H1 (cell line): ENCODE results near the gene SNX32. TPM values are rescaled to one million over a fixed set of nuclear protein-coding genes. Genes with fewer than 3 reads are reported as not detected.

Experiments
- CTCF ChIA-PET: fragments of 300-600 bp; sonication (Branson Sonifier 250); formaldehyde crosslinking; loops from one replicate; lab custom pipeline; 2021; ENCODE audit not compliant: partially characterized antibody; lab: Charles Lee
- POLR2A ChIA-PET: fragments of 300-600 bp; sonication (Branson Sonifier 250); formaldehyde crosslinking; loops from one replicate; lab custom pipeline; 2021; ENCODE audit warnings: inconsistent platforms; ENCODE audit not compliant: partially characterized antibody; lab: Charles Lee
- DNase-seq, 2 experiments: peaks; one replicate each; pipeline versions ENCODE4 v3.0.0 to v3.0.0-alpha.2; 2010 to 2022; ENCODE audit warnings: low spot score in 2 of 2, low read depth in 1 of 2, mixed read lengths in 1 of 2
- FAIRE-seq: peaks from 2 replicates; lab custom pipeline; 2011; peaks lifted over from hg19 to GRCh38; lab: Jason Lieb, UNC
- H2AFZ ChIP-seq: 2 replicates; pipeline ENCODE4 v1.8.1; 2012; ENCODE audit warnings: low read length, inconsistent platforms
- H2AK5ac ChIP-seq: 2 replicates; pipeline ENCODE4 v1.6.1; 2013; ENCODE audit warnings: low read depth, low read length
- H2BK120ac ChIP-seq: replicated peaks from 2 replicates; pipeline ENCODE3; 2013; ENCODE audit warnings: low read depth, low read length, inconsistent platforms
- H2BK12ac ChIP-seq: 2 replicates; pipeline ENCODE4 v1.6.1; 2013; ENCODE audit warnings: low read depth, low read length
- H2BK15ac ChIP-seq: 2 replicates; pipeline ENCODE4 v1.6.1; 2013; ENCODE audit warnings: low read length
- H2BK20ac ChIP-seq: 2 replicates; pipeline ENCODE4 v1.6.1; 2013; ENCODE audit warnings: low read length
- H2BK5ac ChIP-seq: 2 replicates; pipeline ENCODE4 v1.6.1; 2013; ENCODE audit warnings: low read depth, low read length
- H3K14ac ChIP-seq: 2 replicates; pipeline ENCODE4 v1.6.1; 2013; ENCODE audit warnings: inconsistent platforms; ENCODE audit not compliant: insufficient read length
- H3K18ac ChIP-seq: 2 replicates; pipeline ENCODE4 v1.6.1; 2013; ENCODE audit warnings: low read length; ENCODE audit errors: extremely low read depth
- H3K23ac ChIP-seq: 2 replicates; pipeline ENCODE4 v1.6.1; 2013; ENCODE audit warnings: inconsistent platforms; ENCODE audit not compliant: insufficient read length
- H3K23me2 ChIP-seq: 2 replicates; pipeline ENCODE4 v1.6.1; 2013; ENCODE audit warnings: low read depth, low read length
- H3K27ac ChIP-seq: 2 replicates; pipeline ENCODE4 v1.6.1; 2011; ENCODE audit warnings: low read depth, low read length, inconsistent platforms
- H3K27me3 ChIP-seq, 4 experiments: replicated peaks in 1 of 4; 1 replicate in 1 of 4; 2 replicates in 3 of 4; pipeline versions ENCODE4 v1.6.1 to v1.8.1; 2011 to 2013; ENCODE audit warnings: low read length in 3 of 4, mild to moderate bottlenecking in 3 of 4, inconsistent platforms in 2 of 4, mixed read lengths in 2 of 4, moderate library complexity in 1 of 4; ENCODE audit not compliant: control insufficient read depth in 3 of 4, insufficient read depth in 3 of 4; ENCODE audit errors: extremely low read depth in 1 of 4
- H3K36me3 ChIP-seq, 4 experiments: 2 replicates each; pipeline versions ENCODE4 v1.6.1 to v1.8.1; 2011 to 2013; ENCODE audit warnings: mild to moderate bottlenecking in 4 of 4, low read length in 3 of 4, moderate library complexity in 2 of 4, control low read depth in 1 of 4, inconsistent platforms in 1 of 4; ENCODE audit not compliant: insufficient read depth in 4 of 4, control insufficient read depth in 2 of 4
- H3K4ac ChIP-seq: replicated peaks from 2 replicates; pipeline ENCODE3; 2013; ENCODE audit warnings: low read length, low read depth, mixed read lengths, inconsistent platforms; ENCODE audit not compliant: insufficient read length
- H3K4me1 ChIP-seq, 4 experiments: replicated peaks in 1 of 4; 1 replicate in 1 of 4; 2 replicates in 3 of 4; pipeline versions ENCODE4 v1.6.1 to v1.8.1; 2011 to 2013; ENCODE audit warnings: low read length in 3 of 4, inconsistent platforms in 2 of 4, mixed read lengths in 1 of 4; ENCODE audit not compliant: insufficient read depth in 4 of 4, control insufficient read depth in 3 of 4
- H3K4me2 ChIP-seq, 2 experiments: 2 replicates each; pipeline versions ENCODE4 v1.6.1 to v1.8.1; 2011 to 2013; ENCODE audit warnings: low read depth in 2 of 2, low read length in 2 of 2, control low read depth in 1 of 2, inconsistent platforms in 1 of 2, mild to moderate bottlenecking in 1 of 2; ENCODE audit not compliant: insufficient read depth in 1 of 2
- H3K4me3 ChIP-seq, 4 experiments: fragments of 200-600, 300-600 bp in 1 of 4; sonication (generic), shearing (Covaris generic), sonication (Bioruptor Twin) in 1 of 4; 2 replicates each; pipeline versions ENCODE4 v1.5.1 to v1.8.1; 2011 to 2016; ENCODE audit warnings: low read length in 4 of 4, low read depth in 3 of 4, control low read depth in 2 of 4, inconsistent platforms in 2 of 4, mild to moderate bottlenecking in 2 of 4, mixed read lengths in 1 of 4, moderate library complexity in 1 of 4; ENCODE audit not compliant: insufficient read depth in 2 of 4; ENCODE audit errors: extremely low read depth in 1 of 4
- H3K56ac ChIP-seq: replicated peaks from 2 replicates; pipeline ENCODE3; 2013; ENCODE audit warnings: low read depth, mild to moderate bottlenecking, mixed read lengths, low read length, inconsistent platforms; ENCODE audit not compliant: insufficient read length
- H3K79me1 ChIP-seq: 2 replicates; pipeline ENCODE4 v1.6.1; 2013; ENCODE audit warnings: low read depth, low read length, control low read depth
- H3K79me2 ChIP-seq, 2 experiments: 2 replicates each; pipeline versions ENCODE4 v1.6.1 to v1.8.1; 2012 to 2013; ENCODE audit warnings: low read length in 2 of 2, mild to moderate bottlenecking in 2 of 2, inconsistent platforms in 1 of 2; ENCODE audit not compliant: insufficient read depth in 2 of 2, control insufficient read depth in 1 of 2
- H3K9ac ChIP-seq, 4 experiments: replicated peaks in 1 of 4; 1 replicate in 1 of 4; 2 replicates in 3 of 4; pipeline versions ENCODE4 v1.6.1 to v1.8.1; 2011 to 2013; ENCODE audit warnings: low read depth in 3 of 4, low read length in 3 of 4, control low read depth in 2 of 4, mild to moderate bottlenecking in 2 of 4, moderate library complexity in 2 of 4, inconsistent platforms in 1 of 4; ENCODE audit errors: extremely low read depth in 1 of 4
- H3K9me3 ChIP-seq, 2 experiments: 2 replicates each; pipeline versions ENCODE4 v1.6.1 to v1.8.1; 2012 to 2013; ENCODE audit warnings: mild to moderate bottlenecking in 2 of 2, moderate library complexity in 2 of 2, control low read depth in 1 of 2, inconsistent platforms in 1 of 2, low read depth in 1 of 2, low read length in 1 of 2, mixed read lengths in 1 of 2; ENCODE audit not compliant: insufficient read depth in 2 of 2
- H4K20me1 ChIP-seq, 2 experiments: replicated peaks in 1 of 2; 2 replicates each; pipeline versions ENCODE3 to v1.8.1; 2011 to 2013; ENCODE audit warnings: inconsistent platforms in 2 of 2, low read length in 2 of 2, mild to moderate bottlenecking in 1 of 2; ENCODE audit not compliant: insufficient read depth in 2 of 2, control insufficient read depth in 1 of 2
- H4K5ac ChIP-seq: 2 replicates; pipeline ENCODE4 v1.6.1; 2013; ENCODE audit warnings: low read length, low read depth, mixed read lengths, inconsistent platforms; ENCODE audit not compliant: insufficient read length
- H4K8ac ChIP-seq: 2 replicates; pipeline ENCODE4 v1.8.0; 2013; ENCODE audit warnings: mild to moderate bottlenecking, moderate library complexity, low read length, inconsistent platforms; ENCODE audit not compliant: insufficient read depth; ENCODE audit errors: extremely low read depth
- H4K91ac ChIP-seq: replicated peaks from 2 replicates; pipeline ENCODE3; 2013; ENCODE audit warnings: low read length, mixed read lengths, inconsistent platforms; ENCODE audit not compliant: insufficient read length
- ASH2L ChIP-seq: fragments of 200-600, 300-600 bp; sonication (generic); IDR thresholded peaks from one replicate; pipeline ENCODE4 v1.7.1; 2017; ENCODE audit warnings: low read length
- BRCA1 ChIP-seq: IDR thresholded peaks from 2 replicates; pipeline ENCODE4 v1.6.1; 2012; ENCODE audit warnings: low read depth, low read length, improper control_type of control experiment
- E2F6 ChIP-seq: IDR thresholded peaks from 2 replicates; pipeline ENCODE4 v1.6.1; 2012; ENCODE audit warnings: inconsistent platforms
- JUND ChIP-seq: IDR thresholded peaks from 2 replicates; pipeline ENCODE4 v1.6.1; 2011; ENCODE audit warnings: mild to moderate bottlenecking, improper control_type of control experiment, low read length
- KDM4A ChIP-seq: IDR thresholded peaks from one replicate; pipeline ENCODE4 v1.7.1; 2012; ENCODE audit warnings: low read depth, mild to moderate bottlenecking, moderate library complexity, low read length, inconsistent platforms; ENCODE audit not compliant: severe bottlenecking
- RAD21 ChIP-seq, 2 experiments: IDR thresholded peaks in 1 of 2; conservative IDR thresholded peaks in 1 of 2; 2 replicates each; pipeline ENCODE4 v1.6.1; 2011; ENCODE audit warnings: low read depth in 2 of 2, low read length in 2 of 2, improper control_type of control experiment in 1 of 2, inconsistent platforms in 1 of 2, mild to moderate bottlenecking in 1 of 2, moderate library complexity in 1 of 2
- TBP ChIP-seq: IDR thresholded peaks from 2 replicates; pipeline ENCODE4 v1.6.1; 2011; ENCODE audit warnings: low read depth, low read length, improper control_type of control experiment
- whole genome bisulfite sequencing, 2 experiments: shearing (Covaris generic) in 1 of 2; methylation state at CpG; one replicate each; pipeline versions ENCODE4 v1.1.6 to v1.1.7; 2013 to 2015; ENCODE audit warnings: low lambda C conversion rate in 2 of 2, mixed read lengths in 2 of 2, inconsistent platforms in 1 of 2, low coverage in 1 of 2, missing lambda C conversion rate in 1 of 2; ENCODE audit not compliant: insufficient replicate concordance in 2 of 2, insufficient coverage in 1 of 2, insufficient read length in 1 of 2; ENCODE audit errors: extremely low coverage in 1 of 2, missing lambda C conversion rate in 1 of 2; 5-methylcytosine and 5-hydroxymethylcytosine counted together
- polyA plus RNA-seq, 7 experiments: library from polyadenylated mRNA; depleted of rRNA in 3 of 7; stranded (reverse) in 5 of 7; unstranded in 2 of 7; fragments of >200 nt in 5 of 7; fragments of 200-250 nt in 2 of 7; gene quantifications; 1 replicate in 5 of 7; 2 replicates in 1 of 7; 4 replicates in 1 of 7; pipeline versions ENCODE4 v1.2.1 to v1.2.3, GENCODE V29; 2011 to 2013; ENCODE audit warnings: missing spikeins in 2 of 7, mixed read lengths in 2 of 7
- total RNA-seq: library from RNA; stranded (reverse); fragmentation: NEBNext Ultra II Directional; extraction: Animal tissue kit (Norgen Biotek cat#: 25700); gene quantifications from 2 replicates; pipeline ENCODE4 v1.2.1, GENCODE V29; 2021
- TF ChIP-seq, protein P1 (sequence below): IDR thresholded peaks from 2 replicates; pipeline ENCODE4 v1.6.1; 2011; ENCODE audit warnings: low read depth, mild to moderate bottlenecking, low read length; ENCODE audit not compliant: insufficient read depth
- TF ChIP-seq, protein P2 (sequence below), 3 experiments: IDR thresholded peaks; 1 replicate in 2 of 3; 2 replicates in 1 of 3; pipeline versions ENCODE4 v1.5.1 to v1.6.1; 2011; ENCODE audit warnings: low read length in 3 of 3, mild to moderate bottlenecking in 3 of 3, inconsistent platforms in 2 of 3, low read depth in 1 of 3, moderate library complexity in 1 of 3; ENCODE audit not compliant: insufficient read depth in 1 of 3; ENCODE audit errors: control extremely low read depth in 1 of 3

Gene SNX32
- total and polyA plus RNA-seq, 2 of the 8 experiments (the other 6 are each of a cell fraction or from before 2014, with no cell fraction given): 0.76 to 2.2 TPM

DNA sequence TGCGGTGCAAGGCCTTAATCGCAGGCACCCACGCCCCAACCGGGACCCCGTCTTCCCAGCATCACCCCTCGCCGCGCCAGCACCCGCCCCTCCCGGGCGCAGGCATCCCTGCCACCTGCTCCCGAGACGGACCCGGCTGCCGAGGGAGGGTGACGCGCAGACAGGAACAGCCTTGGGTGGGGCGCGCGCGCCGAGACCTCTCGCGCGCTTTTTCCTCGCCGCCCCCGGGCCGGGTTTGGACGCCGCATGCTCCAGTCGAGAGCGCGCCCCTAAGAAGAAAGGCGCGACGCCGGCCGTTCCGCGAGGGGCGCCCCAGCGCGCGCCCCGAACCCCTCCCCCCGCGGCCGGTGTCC is 23.7 kb downstream of the SNX32 start:
- Histone ChIP-seq H3K9ac (peak overlapping the region; percentile 85 to 90 (median 88)), H3K9me3 (no peaks in the 10 kb centered on the region), H3K18ac (peak overlapping the region; percentile 55), H3K14ac (no peak overlapping the region), H3K4me3 (peak overlapping the region; percentile 86 to 96 (median 91)), H3K4me1 (peaks cover 0 to 15% (median 6%) of the 10 kb centered on the region in 4 experiments; a peak in 5 of 7 replicates), H2AFZ (no peak overlapping the region), H3K23ac (no peak overlapping the region), H4K20me1 (peaks cover 27 to 30% of the 10 kb centered on the region in 2 experiments), H2BK5ac (peak overlapping the region; percentile 95), H4K91ac (peak overlapping the region; percentile 77), H2BK120ac (no peak overlapping the region), H3K23me2 (peaks cover 19% of the 10 kb centered on the region), H2BK20ac (no peak overlapping the region), H3K27me3 (no peaks in the 10 kb centered on the region), H3K27ac (peak overlapping the region; percentile 81), H2BK12ac (no peak overlapping the region), H3K79me1 (peaks cover 20% of the 10 kb centered on the region), H2AK5ac (peak overlapping the region; percentile 61; the same call in 1 of the 2 replicates), H3K79me2 (peaks cover 15 to 41% of the 10 kb centered on the region in 2 experiments), H3K4ac (peak overlapping the region; percentile 63), H3K4me2 (peak overlapping the region; percentile 83 to 84), H3K56ac (peak overlapping the region; percentile 48), H4K8ac (peak overlapping the region; percentile 95), H2BK15ac (no peak overlapping the region), H4K5ac (peak overlapping the region; percentile 55), H3K36me3 (peaks cover 17 to 32% (median 27%) of the 10 kb centered on the region in 4 experiments)
- FAIRE-seq (no peak), DNase-seq (no peak)
- POLR2A ChIA-PET: interaction anchor here (0.9 to 39.7 kb wide), 14 partner anchors 2 to 205 kb away, joined by 3 to 1071 read pairs (median 4); partner anchors contain the start of genes CCDC85B, CFL1, CTSW and EFEMP2
- CTCF ChIA-PET: interaction anchor here (0.9 to 9.9 kb wide), 3 partner anchors 27 to 41 kb away, joined by 4 to 191 read pairs (median 8); partner anchors contain the start of genes CCDC85B and FIBP
- 0% methylated on average over 7 of the region's 49 CpGs; no CpG with 5 or more reads in 1 of the 2 experiments for WGBS, 2 experiments
- TF ChIP-seq KDM4A (peak; percentile 33), BRCA1 (no peak), ASH2L (peak; percentile 27), E2F6 (peak; percentile 41; the same call in 1 of the 2 replicates), TBP (no peak), RAD21 (IDR thresholded peaks at IDR 0.05 in 1 of 2, conservative IDR thresholded peaks at IDR 0.05 in 1 of 2; ENCODE audit: low read depth in 2 of 2, low read length in 2 of 2) (no peak), JUND (no peak)
- TF ChIP-seq, protein P1, sequence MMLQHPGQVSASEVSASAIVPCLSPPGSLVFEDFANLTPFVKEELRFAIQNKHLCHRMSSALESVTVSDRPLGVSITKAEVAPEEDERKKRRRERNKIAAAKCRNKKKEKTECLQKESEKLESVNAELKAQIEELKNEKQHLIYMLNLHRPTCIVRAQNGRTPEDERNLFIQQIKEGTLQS: no peak
- TF ChIP-seq, protein P2, sequence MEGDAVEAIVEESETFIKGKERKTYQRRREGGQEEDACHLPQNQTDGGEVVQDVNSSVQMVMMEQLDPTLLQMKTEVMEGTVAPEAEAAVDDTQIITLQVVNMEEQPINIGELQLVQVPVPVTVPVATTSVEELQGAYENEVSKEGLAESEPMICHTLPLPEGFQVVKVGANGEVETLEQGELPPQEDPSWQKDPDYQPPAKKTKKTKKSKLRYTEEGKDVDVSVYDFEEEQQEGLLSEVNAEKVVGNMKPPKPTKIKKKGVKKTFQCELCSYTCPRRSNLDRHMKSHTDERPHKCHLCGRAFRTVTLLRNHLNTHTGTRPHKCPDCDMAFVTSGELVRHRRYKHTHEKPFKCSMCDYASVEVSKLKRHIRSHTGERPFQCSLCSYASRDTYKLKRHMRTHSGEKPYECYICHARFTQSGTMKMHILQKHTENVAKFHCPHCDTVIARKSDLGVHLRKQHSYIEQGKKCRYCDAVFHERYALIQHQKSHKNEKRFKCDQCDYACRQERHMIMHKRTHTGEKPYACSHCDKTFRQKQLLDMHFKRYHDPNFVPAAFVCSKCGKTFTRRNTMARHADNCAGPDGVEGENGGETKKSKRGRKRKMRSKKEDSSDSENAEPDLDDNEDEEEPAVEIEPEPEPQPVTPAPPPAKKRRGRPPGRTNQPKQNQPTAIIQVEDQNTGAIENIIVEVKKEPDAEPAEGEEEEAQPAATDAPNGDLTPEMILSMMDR (IDR thresholded peaks at IDR 0.05; ENCODE audit: control extremely low read depth in 1 of 3, insufficient read depth in 1 of 3, low read depth in 1 of 3, low read length in 3 of 3): no peak
